T-helper 2 cell treated with Interferon-gamma antibody and Interleukin-4, amounts not matched to agents 100 ng/mL and 5 ng/mL, for 36 hours (primary cell): ENCODE measurements around the gene APOL4. TPM values are rescaled to one million over a fixed set of nuclear protein-coding genes. Genes with fewer than 3 reads are reported as not detected.
"Not testable (repeated sequence)": the region's sequence is repeated elsewhere in the genome, so short reads cannot be mapped to it uniquely, and the experiment has no call there.

ENCODE experiments used
- intact Hi-C: fragments of 100-400 bp; cut with micrococcal nuclease; formaldehyde crosslinking; loops from one replicate; pipeline ENCODE4 v1.15.1; 2023
- total RNA-seq: library from RNA; stranded (reverse); gene quantifications from 2 replicates; pipeline ENCODE4 v1.2.3, GENCODE V29; 2022

Gene APOL4
- total RNA-seq, 1 donor from 2014 or later, result 1.8 TPM

- intact Hi-C loops, result no loop called here
Measured at GRCh38 chr22:36208914-36209313, 7.3 kb upstream of the APOL4 start.

- intact Hi-C loops, result no loop called here
Measured at GRCh38 chr22:36208162-36208765, 6.7 kb upstream of the APOL4 start.

GRCh38 chr22:36206255-36206654 is 4.6 kb upstream of the APOL4 start:
- intact Hi-C loops, result no loop called here

GRCh38 chr22:36205573-36205972 is 4.0 kb upstream of the APOL4 start:
- intact Hi-C loops, result not testable (repeated sequence)

GRCh38 chr22:36204632-36205015 is 3.0 kb upstream of the APOL4 start:
- intact Hi-C loops, result no loop called here

- intact Hi-C loops, result no loop called here
Measured at GRCh38 chr22:36204001-36204631, 2.5 kb upstream of the APOL4 start.

- intact Hi-C loops, result not testable (repeated sequence)
Measured at GRCh38 chr22:36203441-36203840, 1.8 kb upstream of the APOL4 start.

- intact Hi-C loops, result not testable (repeated sequence)
Measured at GRCh38 chr22:36202906-36203305, 1.3 kb upstream of the APOL4 start.

GRCh38 chr22:36201025-36201424 is 584 bp downstream of the APOL4 start:
- intact Hi-C loops, result not testable (repeated sequence)

GRCh38 chr22:36199001-36199551 is 2.5 kb downstream of the APOL4 start:
- intact Hi-C loops, result no loop called here

GRCh38 chr22:36198536-36198935 is 3.1 kb downstream of the APOL4 start:
- intact Hi-C loops, result no loop called here

- intact Hi-C loops, result no loop called here
Measured at GRCh38 chr22:36197514-36198146, 4.0 kb downstream of the APOL4 start.

GRCh38 chr22:36197065-36197440 is 4.6 kb downstream of the APOL4 start:
- intact Hi-C loops, result no loop called here

- intact Hi-C loops, result no loop called here
Measured at GRCh38 chr22:36196254-36197064, 5.2 kb downstream of the APOL4 start.

- intact Hi-C loops, result loop anchor here (2.0 kb wide), 1 partner anchor 82 kb away; no protein-coding TSS in a partner anchor
Measured at GRCh38 chr22:36194971-36195370, 6.6 kb downstream of the APOL4 start.

- intact Hi-C loops, result loop anchor here (2.0 kb wide), 1 partner anchor 82 kb away; no protein-coding TSS in a partner anchor
Measured at GRCh38 chr22:36194385-36194784, 7.2 kb downstream of the APOL4 start.

GRCh38 chr22:36193577-36193976 is 8.0 kb downstream of the APOL4 start:
- intact Hi-C loops, result no loop called here

- intact Hi-C loops, result no loop called here
Measured at GRCh38 chr22:36193171-36193570, 8.4 kb downstream of the APOL4 start.

- intact Hi-C loops, result no loop called here
Measured at GRCh38 chr22:36192542-36192941, 9.1 kb downstream of the APOL4 start.

- intact Hi-C loops, result no loop called here
Measured at GRCh38 chr22:36191106-36191836, 10.3 kb downstream of the APOL4 start.

- intact Hi-C loops, result not testable (repeated sequence)
Measured at GRCh38 chr22:36187862-36188261, 13.7 kb downstream of the APOL4 start.
